Stimulated activated CD4-positive, alpha-beta T cell treated with anti-CD3 and anti-CD28 coated beads, TNF-alpha, amount 100 ng/mL, for 1 hour (primary cell): ENCODE results near the gene CIDEC.
"Not testable (repeated sequence)": the region's sequence is repeated elsewhere in the genome, so short reads cannot be mapped to it uniquely, and the experiment has no call there.

Experiments
- DNase-seq, 3 donors: peaks; one replicate each; pipeline ENCODE4 v3.0.0-alpha.2; 2020; ENCODE audit warnings: low read depth in 3 of 3, low spot score in 1 of 3

CIDEC gene

GRCh38 chr3:9878700-9879099 lies 1.4 kb downstream of the CIDEC start:
- DNase-seq, result no peak

GRCh38 chr3:9876991-9877390 lies 3.1 kb downstream of the CIDEC start:
- DNase-seq, result no peak

GRCh38 chr3:9876255-9876654 lies 3.8 kb downstream of the CIDEC start:
- DNase-seq, result not testable (repeated sequence)

GRCh38 chr3:9875448-9875847 lies 4.6 kb downstream of the CIDEC start:
- no peak for DNase-seq

GRCh38 chr3:9872067-9872466 lies 8.0 kb downstream of the CIDEC start:
- DNase-seq, result not testable (repeated sequence)

GRCh38 chr3:9870978-9871377 lies 9.1 kb downstream of the CIDEC start:
- no peak for DNase-seq

GRCh38 chr3:9869955-9870354 lies 10.1 kb downstream of the CIDEC start:
- DNase-seq, result no peak

GRCh38 chr3:9867106-9867505 lies 12.9 kb downstream of the CIDEC start:
- no peak for DNase-seq

GRCh38 chr3:9866639-9867038 lies 13.4 kb downstream of the CIDEC start:
- no peak for DNase-seq

- not testable (repeated sequence) for DNase-seq
Measured at GRCh38 chr3:9865125-9865637, 14.9 kb downstream of the CIDEC start.

GRCh38 chr3:9864200-9864927 lies 15.7 kb downstream of the CIDEC start:
- DNase-seq, result no peak

- no peak for DNase-seq
Measured at GRCh38 chr3:9863058-9863772, 16.8 kb downstream of the CIDEC start.

- DNase-seq, result no peak
Measured at GRCh38 chr3:9862391-9863057, 17.5 kb downstream of the CIDEC start.

GRCh38 chr3:9861626-9862130 lies 18.4 kb downstream of the CIDEC start:
- no peak for DNase-seq

- DNase-seq, result no peak
Measured at GRCh38 chr3:9861201-9861600, 18.9 kb downstream of the CIDEC start.

- DNase-seq, result no peak
Measured at GRCh38 chr3:9859530-9860025, 20.5 kb downstream of the CIDEC start.

- DNase-seq, result no peak
Measured at GRCh38 chr3:9855594-9855993, 24.5 kb downstream of the CIDEC start.

GRCh38 chr3:9854291-9854940 lies 25.6 kb downstream of the CIDEC start:
- not testable (repeated sequence) for DNase-seq

GRCh38 chr3:9852528-9852927 lies 27.5 kb downstream of the CIDEC start:
- no peak for DNase-seq

- DNase-seq, result not testable (repeated sequence)
Measured at GRCh38 chr3:9851926-9852325, 28.1 kb downstream of the CIDEC start.

- DNase-seq, result not testable (repeated sequence)
Measured at GRCh38 chr3:9851383-9851782, 28.7 kb downstream of the CIDEC start.
